Lower leg skin (tissue), 4 donors: ENCODE data around the gene GDPD3. TPM values are rescaled to one million over a fixed set of nuclear protein-coding genes. Genes with fewer than 3 reads are reported as not detected.
A peak's percentile ranks its signal among the peaks of the same experiment; 100 is the strongest.

Experiments used
- DNase-seq, 2 donors: peaks; one replicate each; pipeline ENCODE4 v3.0.0-alpha.2; 2019; ENCODE audit warnings: low spot score in 2 of 2
- H3K4me3 ChIP-seq: fragments of 200-600 bp; sonication (generic); 2 replicates; pipeline ENCODE4 v1.5.1; 2017; ENCODE audit warnings: mild to moderate bottlenecking, low read depth; ENCODE audit not compliant: poor library complexity, severe bottlenecking
- CTCF ChIP-seq, 3 donors: fragments of 450-650 bp; IDR thresholded peaks; one replicate each; pipeline ENCODE4 v1.5.1; 2016; ENCODE audit warnings: antibody characterized with exemption in 3 of 3, mild to moderate bottlenecking in 3 of 3, moderate library complexity in 2 of 3
- POLR2A ChIP-seq, 2 donors: fragments of 450-650 bp; IDR thresholded peaks; one replicate each; pipeline ENCODE4 v1.6.1; 2016 to 2017; ENCODE audit warnings: antibody characterized with exemption in 2 of 2, mild to moderate bottlenecking in 1 of 2, moderate library complexity in 1 of 2
- WGBS, 2 donors: methylation state at CpG; one replicate each; pipeline ENCODE4 v1.1.5; 2018; 5-methylcytosine and 5-hydroxymethylcytosine counted together
- intact Hi-C: fragments of 100-400 bp; cut with DNase I; formaldehyde crosslinking; loops from one replicate; pipeline ENCODE4 v1.15.0; 2023; ENCODE audit warnings: low total_unique reads
- total RNA-seq, 4 donors: library from RNA; depleted of rRNA; stranded (reverse); fragments of >200 nt; gene quantifications; one replicate each; pipeline ENCODE4 v1.1.0, GENCODE V29; 2016

The GDPD3 gene
- total RNA-seq, 4 donors from 2014 or later, result 7.4 to 15.2 (median 11.6) TPM

DNA sequence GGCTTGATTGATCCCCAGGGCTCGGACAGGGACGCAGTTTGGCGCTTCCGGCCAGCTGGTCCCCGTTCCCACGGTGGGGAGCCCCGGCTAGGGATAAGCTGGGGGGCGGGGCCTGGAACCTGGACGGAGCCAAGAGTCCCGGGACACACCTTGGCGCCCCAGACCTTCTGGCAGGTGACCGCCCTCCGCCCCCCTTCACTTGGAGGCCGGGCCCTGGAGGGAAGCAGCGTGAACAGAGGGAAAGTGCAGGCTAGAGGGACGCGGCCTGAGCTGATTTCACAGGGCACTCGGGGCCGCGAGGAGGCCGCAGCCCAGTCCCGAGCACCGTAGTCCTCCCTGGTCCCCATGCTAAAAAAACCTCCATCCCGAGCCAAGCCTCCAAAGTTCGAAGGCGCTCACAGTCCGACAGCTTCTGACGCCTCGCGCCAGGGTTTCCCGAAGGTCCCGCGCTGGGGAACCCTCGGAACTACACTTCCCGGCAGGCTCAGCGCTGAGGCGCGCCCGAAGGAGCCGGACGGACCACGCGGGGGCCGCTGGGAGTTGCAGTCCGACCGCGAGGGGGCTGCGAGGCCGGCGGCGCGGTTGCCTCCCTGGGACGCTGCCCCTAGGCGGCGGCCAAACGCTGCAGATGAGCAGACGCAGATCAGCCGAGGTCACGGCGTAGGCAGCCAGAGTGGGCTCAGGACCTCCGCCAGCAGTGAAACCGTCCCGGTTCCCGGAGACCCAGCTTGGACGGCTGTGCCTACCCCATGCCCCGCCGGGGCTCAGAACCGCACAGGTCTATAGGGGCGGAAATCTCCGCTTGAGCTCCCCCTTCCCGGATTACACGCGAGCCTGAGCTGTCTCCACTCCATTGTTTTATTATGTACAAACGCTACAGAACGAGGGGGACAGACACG lies 21.6 kb downstream of the GDPD3 start, which contains the start of gene TBX6:
TBX6 (minus strand) TSS at position 451 of the 899 bp plus-strand sequence. CDS start 731 bp downstream, outside the sequence.
- intact Hi-C loops, result no loop called here
- DNase-seq, result peak; percentile 90 to 98
- 1% methylated on average over 33 to 72 of the region's 76 CpGs for WGBS, 2 donors
- H3K4me3 ChIP-seq, result peak within 1 kb of the TSS; percentile 23
- TF ChIP-seq CTCF (IDR thresholded peaks at IDR 0.05) (peak in 2 of 3 donors; percentile 12 to 24), POLR2A (IDR thresholded peaks at IDR 0.05) (no peak)

- intact Hi-C loops, result no loop called here
- H3K4me3 ChIP-seq, result no peak overlapping the region
- peak in 1 of 2 donors; percentile 87 for DNase-seq
- WGBS, 2 donors, result 54 to 56% methylated on average over 21 to 26 of the region's 26 CpGs
- TF ChIP-seq CTCF (IDR thresholded peaks at IDR 0.05) (peak in 1 of 3 donors; percentile 1), POLR2A (IDR thresholded peaks at IDR 0.05) (no peak)
Measured at GRCh38 chr16:30090610-30091331, 22.6 kb downstream of the GDPD3 start.

DNA sequence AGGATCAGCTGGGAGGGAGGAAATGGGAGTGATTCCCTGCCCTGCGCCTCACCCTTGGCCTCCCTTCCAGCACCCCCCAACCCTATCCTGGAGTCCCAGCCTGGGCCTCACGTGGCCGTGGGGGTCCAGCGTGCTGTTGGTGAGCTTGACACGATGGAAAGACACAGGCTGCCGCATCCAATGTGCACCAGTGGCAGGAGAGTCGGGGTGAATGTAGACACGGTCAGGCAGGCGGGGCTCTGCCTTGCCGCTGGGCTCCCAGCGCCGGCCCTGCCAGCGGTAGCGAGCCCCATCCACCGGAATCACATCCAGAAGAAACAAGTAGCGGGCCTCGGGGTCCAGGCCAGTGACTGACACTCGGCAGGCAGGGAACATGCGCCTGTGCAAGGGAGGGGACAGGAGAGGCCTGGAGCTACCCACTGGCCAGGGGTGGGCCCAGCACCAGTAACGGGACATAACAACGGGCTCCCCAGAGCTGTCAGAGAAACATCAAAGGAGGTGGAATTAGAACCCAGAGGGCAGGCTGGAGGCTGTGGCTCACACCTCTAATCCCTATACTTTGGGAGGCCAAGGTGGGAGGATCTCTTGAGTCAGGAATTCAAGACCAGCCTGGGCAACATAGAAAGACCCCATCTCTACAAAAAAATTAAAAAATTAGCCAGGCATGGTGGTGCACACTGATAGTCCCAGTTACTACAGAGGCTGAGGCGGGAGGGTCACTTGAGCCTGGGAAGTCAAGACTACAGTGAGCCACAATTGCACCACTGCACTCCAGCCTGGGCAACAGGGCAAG lies 24.3 kb downstream of the GDPD3 start:
- WGBS, 2 donors, result 63 to 69% methylated on average over 20 to 22 of the region's 22 CpGs
- H3K4me3 ChIP-seq, result no peak overlapping the region
- no peak for TF ChIP-seq CTCF (IDR thresholded peaks at IDR 0.05)
- intact Hi-C loops, result no loop called here
- peak in 1 of 2 donors; percentile 83 for DNase-seq

DNA sequence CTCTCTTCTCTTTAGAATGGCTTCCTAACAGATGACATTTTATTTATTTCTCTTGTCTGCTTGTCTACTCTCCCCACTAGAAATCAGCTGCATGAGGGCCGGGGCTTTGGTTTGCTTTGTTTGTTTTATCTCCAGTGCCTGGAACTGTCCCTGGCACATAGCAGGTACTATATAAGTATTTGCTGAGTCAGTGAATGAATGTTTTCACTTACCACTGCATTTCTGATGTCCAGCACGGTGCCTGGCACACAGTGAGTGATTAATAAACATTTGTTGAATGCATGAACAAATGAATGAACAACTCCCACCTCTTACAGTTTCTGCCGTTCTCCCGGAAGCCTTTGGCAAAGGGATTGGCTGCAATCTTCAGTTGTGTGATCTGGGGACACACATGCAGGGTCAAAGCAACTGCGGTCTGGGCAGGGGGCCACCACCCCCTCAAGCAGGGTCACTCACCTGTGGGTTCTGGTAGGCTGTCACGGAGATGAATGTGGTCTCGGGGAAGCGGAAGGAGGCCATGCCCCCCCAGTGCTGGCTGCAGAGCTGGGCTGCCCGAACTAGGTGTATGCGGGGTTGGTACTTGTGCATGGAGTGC lies 25.0 kb downstream of the GDPD3 start:
- intact Hi-C loops, result no loop called here
- H3K4me3 ChIP-seq, result no peak overlapping the region
- 69 to 81% methylated on average over 9 to 10 of the region's 10 CpGs for WGBS, 2 donors
- TF ChIP-seq POLR2A (IDR thresholded peaks at IDR 0.05) (no peak), CTCF (IDR thresholded peaks at IDR 0.05) (no peak)
- DNase-seq, result peak in 1 of 2 donors; percentile 86
